ENCODE results near the gene CPEB1. TPM values are rescaled to one million over a fixed set of nuclear protein-coding genes. Genes with fewer than 3 reads are reported as not detected.
"Not testable (repeated sequence)": the region's sequence is repeated elsewhere in the genome, so short reads cannot be mapped to it uniquely, and the experiment has no call there.

Gene CPEB1
- total RNA-seq, 1 experiment from 2014 or later, result 0.04 TPM

DNA sequence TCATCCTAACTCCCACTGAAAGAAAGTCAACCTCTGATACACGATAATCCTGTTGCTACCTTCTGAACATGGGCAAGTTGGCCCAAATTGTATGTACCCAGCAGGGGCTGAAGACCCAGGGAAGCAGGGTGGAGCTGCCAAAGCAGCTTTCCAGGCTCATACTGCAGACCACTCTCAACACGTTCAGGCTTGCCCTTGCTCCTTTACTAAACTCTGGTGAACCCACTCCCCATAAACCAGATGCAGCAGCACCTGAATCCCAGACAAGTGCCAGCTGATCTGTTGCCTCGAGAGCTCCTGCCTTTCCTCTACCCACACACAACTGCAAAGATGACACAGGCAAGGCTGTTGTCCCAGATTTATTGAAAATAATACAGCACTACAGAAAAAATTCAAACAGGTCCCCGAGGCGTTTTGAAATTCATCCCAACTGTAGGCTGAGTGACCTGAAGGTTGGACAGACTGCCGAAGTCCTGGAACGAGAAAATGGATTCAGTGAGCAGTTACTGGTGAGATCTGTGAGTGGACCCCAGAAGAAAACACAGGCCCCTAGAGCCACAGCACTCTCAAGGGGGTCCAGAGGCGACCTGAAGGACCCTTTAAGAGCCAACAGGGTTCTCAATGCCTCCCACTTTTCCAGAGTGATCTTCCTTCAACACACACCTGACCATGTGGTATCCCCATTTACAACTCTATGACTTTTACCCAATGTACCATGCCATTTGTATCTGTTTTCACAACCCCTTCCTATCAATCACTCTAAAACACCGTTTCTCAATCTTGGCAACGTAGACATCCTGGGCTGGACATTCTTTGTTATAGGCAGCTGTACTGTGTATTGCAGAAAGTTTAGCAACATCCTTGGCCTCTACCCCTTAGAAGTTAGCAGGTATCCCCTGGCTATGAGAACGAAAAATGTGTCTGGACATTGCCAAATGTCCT is 110.5 kb downstream of the CPEB1 start:
- no peak for DNase-seq
- Histone ChIP-seq H3K4me1 (peaks cover 4% of the 10 kb centered on the region; the same call in 1 of the 2 replicates), H3K36me3 (peaks cover 61% of the 10 kb centered on the region), H3K27me3 (no peaks in the 10 kb centered on the region), H3K4me3 (no peak overlapping the region), H3K9me3 (replicated peaks) (no peaks in the 10 kb centered on the region), H3K27ac (no peak overlapping the region)

- Histone ChIP-seq H3K27ac (no peak overlapping the region), H3K4me1 (peaks cover 4% of the 10 kb centered on the region; the same call in 1 of the 2 replicates), H3K27me3 (no peaks in the 10 kb centered on the region), H3K4me3 (no peak overlapping the region), H3K36me3 (peaks cover 61% of the 10 kb centered on the region), H3K9me3 (replicated peaks) (no peaks in the 10 kb centered on the region)
- peak in 1 of 2 experiments; percentile 49 for DNase-seq
These were observed 111.4 kb downstream of the CPEB1 start for GRCh38 chr15:82535566-82536408.

- not testable (repeated sequence) for DNase-seq; H3K27me3 ChIP-seq; H3K9me3 ChIP-seq (replicated peaks); H3K27ac ChIP-seq; H3K4me1 ChIP-seq; H3K4me3 ChIP-seq
- H3K36me3 ChIP-seq, result peaks cover 61% of the 10 kb centered on the region
These were observed 112.0 kb downstream of the CPEB1 start for GRCh38 chr15:82535151-82535550.

DNA sequence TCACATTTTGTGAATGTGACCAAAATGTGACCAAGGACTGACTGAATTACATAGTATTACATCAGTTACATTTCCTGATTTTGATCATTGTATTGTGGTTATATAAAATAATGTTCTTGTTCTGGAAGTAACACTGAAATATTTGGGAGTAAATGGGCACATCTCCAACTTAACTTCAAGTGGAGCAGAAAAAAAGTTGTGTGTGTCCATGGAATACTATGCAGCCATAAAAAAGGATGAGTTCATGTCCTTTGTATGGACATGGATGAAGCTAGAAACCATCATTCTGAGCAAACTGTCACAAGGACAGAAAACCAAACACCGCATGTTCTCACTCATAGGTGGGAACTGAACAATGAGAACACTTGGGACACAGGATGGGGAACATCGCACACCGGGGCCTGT is 112.7 kb downstream of the CPEB1 start:
- H3K36me3 ChIP-seq, result peaks cover 57% of the 10 kb centered on the region
- not testable (repeated sequence) for H3K4me1 ChIP-seq; H3K27ac ChIP-seq; H3K4me3 ChIP-seq; H3K9me3 ChIP-seq (replicated peaks); H3K27me3 ChIP-seq; DNase-seq

DNA sequence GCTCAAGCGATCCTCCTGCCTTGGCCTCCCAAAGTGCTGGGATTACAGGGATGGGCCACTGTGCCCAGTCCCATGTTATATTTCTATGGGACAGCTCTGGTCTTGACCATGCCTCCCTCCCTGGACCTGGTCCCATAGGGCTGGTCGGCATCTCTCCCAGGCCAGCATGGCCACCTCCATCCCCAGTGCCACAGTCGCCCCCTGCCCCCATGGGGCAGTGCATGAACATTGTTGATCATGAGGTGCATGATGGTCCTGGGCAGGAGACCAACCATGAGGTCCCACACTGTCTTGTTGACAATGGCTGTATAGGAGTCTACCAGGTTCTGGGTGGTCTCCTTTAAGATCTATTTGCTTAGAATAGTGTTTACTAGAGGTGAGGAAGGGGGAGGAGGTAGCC is 113.4 kb downstream of the CPEB1 start:
- DNase-seq, result no peak
- no peaks in the 10 kb centered on the region for H3K27me3 ChIP-seq
- no peaks in the 10 kb centered on the region for H3K9me3 ChIP-seq (replicated peaks)
- H3K27ac ChIP-seq, result no peak overlapping the region
- H3K4me3 ChIP-seq, result no peak overlapping the region
- H3K36me3 ChIP-seq, result peaks cover 52% of the 10 kb centered on the region
- H3K4me1 ChIP-seq, result peaks cover 4% of the 10 kb centered on the region; the same call in 1 of the 2 replicates

GRCh38 chr15:82532991-82533481 is 114.1 kb downstream of the CPEB1 start:
- H3K4me3 ChIP-seq, result no peak overlapping the region
- no peaks in the 10 kb centered on the region for H3K27me3 ChIP-seq
- H3K36me3 ChIP-seq, result peaks cover 44% of the 10 kb centered on the region
- DNase-seq, result no peak
- H3K4me1 ChIP-seq, result no peaks in the 10 kb centered on the region; the same call in 1 of the 2 replicates
- no peaks in the 10 kb centered on the region for H3K9me3 ChIP-seq (replicated peaks)
- no peak overlapping the region for H3K27ac ChIP-seq

DNA sequence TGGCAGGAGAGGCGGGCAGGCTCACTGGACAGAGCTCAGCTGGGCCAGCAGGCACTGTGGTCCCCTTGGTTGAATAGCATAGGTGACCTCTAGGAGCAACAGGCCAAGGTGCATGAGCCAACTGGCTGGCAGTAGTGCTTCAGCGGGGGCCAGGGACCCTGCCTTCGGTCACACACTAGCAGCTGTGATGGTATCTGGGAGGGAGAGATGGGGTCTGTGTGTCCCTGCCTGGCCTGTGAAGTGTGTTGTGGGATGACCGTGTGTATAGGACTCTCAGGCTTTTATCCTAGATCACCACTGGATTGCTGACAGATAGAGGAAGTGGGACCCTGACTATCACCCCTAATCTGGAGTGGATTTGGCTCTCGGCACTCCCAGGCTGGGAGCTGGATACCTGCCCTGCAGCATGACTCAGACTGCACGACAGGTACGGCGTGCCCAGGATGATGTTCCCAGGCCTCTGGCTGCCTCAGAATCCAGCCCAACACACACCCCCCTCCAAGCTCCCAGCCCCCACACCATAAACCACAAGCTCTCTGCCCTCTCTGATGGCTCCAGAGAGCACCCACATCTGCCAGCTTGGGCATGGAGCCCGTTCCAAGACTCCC is 114.7 kb downstream of the CPEB1 start:
- no peaks in the 10 kb centered on the region; the same call in 1 of the 2 replicates for H3K4me1 ChIP-seq
- peaks cover 38% of the 10 kb centered on the region for H3K36me3 ChIP-seq
- H3K27me3 ChIP-seq, result no peaks in the 10 kb centered on the region
- H3K27ac ChIP-seq, result no peak overlapping the region
- DNase-seq, result no peak
- H3K9me3 ChIP-seq (replicated peaks), result no peaks in the 10 kb centered on the region
- no peak overlapping the region for H3K4me3 ChIP-seq

DNA sequence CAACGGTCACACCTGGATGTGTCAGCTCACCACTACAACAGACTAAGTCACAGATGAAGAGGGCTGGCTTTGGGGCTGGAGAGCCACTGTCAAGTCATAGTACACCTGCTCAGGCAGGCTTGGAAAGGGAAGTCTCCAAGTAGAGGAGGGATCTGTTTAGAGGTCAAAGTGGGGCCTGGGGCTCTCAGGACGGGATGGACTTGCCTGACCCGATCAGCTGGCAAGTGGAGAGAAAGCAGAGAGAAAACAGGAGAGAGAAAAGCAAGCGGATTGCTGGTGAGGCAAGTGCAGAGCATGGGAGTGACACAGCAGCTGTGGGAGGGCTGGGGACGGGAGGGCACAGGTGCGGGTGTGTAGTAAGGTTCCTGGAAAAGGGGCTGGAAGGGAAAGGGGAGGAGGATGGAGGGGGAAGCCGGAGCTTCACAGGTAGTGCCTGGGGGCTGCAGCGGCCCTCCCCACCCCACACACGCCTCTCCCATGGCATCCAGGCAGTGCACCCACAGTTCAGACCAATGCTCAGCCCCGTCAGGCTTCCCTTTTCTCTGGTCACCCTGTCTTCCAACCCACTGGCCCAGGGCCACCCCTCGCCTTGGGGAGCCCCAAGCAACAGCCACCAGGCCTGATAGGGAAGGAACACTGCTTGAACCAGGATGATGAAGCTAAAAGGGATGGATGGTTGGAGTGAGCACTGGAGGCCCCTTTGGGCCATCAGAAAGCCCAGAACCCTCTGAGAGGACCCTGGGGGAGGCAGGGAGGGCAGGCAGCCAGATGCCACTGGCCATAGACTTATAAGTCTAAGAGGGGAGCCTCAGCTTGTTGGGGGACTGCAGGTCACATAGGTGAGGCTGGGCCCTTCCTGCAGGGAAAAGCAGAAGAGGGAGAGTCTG is 115.4 kb downstream of the CPEB1 start:
- Histone ChIP-seq H3K27ac (no peak overlapping the region), H3K9me3 (replicated peaks) (no peaks in the 10 kb centered on the region), H3K27me3 (no peaks in the 10 kb centered on the region), H3K4me1 (no peaks in the 10 kb centered on the region; the same call in 1 of the 2 replicates), H3K36me3 (peaks cover 31% of the 10 kb centered on the region), H3K4me3 (no peak overlapping the region)
- DNase-seq, result peak in 1 of 2 experiments; percentile 47

DNA sequence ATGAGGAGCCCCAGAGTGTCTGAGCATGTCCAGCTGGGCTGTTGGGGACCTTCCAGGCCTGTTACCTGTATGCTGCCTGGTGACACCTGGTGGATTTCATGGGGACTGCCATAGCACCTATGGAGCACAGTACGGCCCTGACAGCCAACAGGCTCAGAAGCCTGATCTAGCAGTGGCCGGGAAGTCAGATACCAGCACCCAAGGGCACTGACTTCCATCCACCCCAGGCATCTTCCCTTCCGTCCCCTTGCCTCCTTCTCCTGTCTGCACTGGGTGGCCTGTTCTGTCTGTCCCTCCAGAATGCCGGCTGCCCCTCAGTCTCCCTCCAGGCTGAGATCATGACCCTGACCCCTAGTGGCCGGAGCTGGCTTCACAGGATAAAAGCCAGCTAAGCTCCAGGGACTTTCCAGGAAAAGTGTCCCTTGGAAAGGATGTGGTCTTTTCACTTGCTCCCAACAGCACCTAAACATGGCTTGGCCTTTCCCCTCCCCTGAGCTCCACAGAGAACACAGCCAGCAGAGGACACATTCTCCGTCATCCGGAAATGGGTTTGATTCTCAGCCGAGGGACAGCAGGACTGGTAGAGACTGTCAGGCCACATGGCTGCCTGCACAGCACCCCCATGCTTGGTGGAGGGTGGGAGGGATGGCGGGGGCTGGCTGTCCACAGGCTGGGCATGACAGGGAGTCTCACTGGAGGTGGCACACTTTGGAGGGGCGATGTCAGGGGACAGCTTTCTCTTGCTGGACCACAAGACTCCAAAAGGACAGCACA is 116.4 kb downstream of the CPEB1 start:
- peak; percentile 63 to 78 for DNase-seq
- no peak overlapping the region for H3K4me3 ChIP-seq
- H3K4me1 ChIP-seq, result no peaks in the 10 kb centered on the region; the same call in 1 of the 2 replicates
- no peaks in the 10 kb centered on the region for H3K9me3 ChIP-seq (replicated peaks)
- H3K27me3 ChIP-seq, result no peaks in the 10 kb centered on the region
- peaks cover 21% of the 10 kb centered on the region for H3K36me3 ChIP-seq
- H3K27ac ChIP-seq, result no peak overlapping the region

DNA sequence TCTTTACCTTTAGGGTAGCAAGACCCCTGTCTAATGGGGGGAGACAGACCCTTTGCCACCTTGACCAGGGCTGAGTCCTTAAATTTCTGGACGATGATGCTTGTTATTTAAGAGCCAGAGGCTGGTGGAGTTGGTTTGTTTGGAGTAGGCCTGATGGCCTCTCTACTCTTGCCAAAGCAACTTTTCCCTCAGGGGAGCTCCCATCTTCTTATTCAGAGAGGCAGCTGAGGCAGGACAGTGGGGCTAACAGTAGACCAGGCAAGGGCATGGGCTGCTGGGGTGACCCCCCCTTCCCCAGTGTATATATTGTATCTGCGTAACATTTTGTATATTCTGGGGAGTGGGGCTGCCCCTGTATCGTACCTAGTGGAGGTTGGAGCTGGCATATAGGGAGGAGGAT is 117.2 kb downstream of the CPEB1 start:
- Histone ChIP-seq H3K27me3 (no peaks in the 10 kb centered on the region), H3K36me3 (peaks cover 14% of the 10 kb centered on the region), H3K4me1 (no peaks in the 10 kb centered on the region; the same call in 1 of the 2 replicates), H3K27ac (no peak overlapping the region), H3K4me3 (no peak overlapping the region), H3K9me3 (replicated peaks) (no peaks in the 10 kb centered on the region)
- no peak for DNase-seq

DNA sequence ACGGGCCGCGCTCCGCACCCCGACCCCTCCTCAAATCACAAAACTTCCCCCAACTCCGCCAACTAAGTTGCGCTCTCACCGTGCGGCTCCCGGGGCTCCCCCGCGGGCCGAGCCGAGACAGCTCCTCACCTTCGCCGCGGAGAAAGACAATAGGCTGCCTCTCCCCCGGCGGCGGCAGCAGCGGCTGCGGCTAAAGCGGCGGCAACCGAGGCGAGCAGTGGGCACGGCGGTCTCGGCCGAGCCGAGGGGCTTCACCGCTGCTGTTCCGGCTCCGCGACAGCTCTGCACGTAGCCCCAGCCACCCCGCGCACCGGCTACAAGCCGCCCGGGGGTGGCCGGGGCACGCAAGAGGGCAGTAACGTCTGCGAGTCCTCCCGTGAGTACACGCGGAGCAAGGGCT is 133.6 kb downstream of the CPEB1 start:
- not testable (repeated sequence) for H3K9me3 ChIP-seq (replicated peaks); H3K27me3 ChIP-seq; DNase-seq; H3K36me3 ChIP-seq; H3K4me1 ChIP-seq; H3K27ac ChIP-seq
- H3K4me3 ChIP-seq, result peak overlapping the region; percentile 42

- H3K9me3 ChIP-seq (replicated peaks); H3K36me3 ChIP-seq; H3K4me1 ChIP-seq; DNase-seq; H3K27me3 ChIP-seq; H3K4me3 ChIP-seq; H3K27ac ChIP-seq: not testable (repeated sequence)
These were observed 139.5 kb downstream of the CPEB1 start for GRCh38 chr15:82507693-82508092.

DNA sequence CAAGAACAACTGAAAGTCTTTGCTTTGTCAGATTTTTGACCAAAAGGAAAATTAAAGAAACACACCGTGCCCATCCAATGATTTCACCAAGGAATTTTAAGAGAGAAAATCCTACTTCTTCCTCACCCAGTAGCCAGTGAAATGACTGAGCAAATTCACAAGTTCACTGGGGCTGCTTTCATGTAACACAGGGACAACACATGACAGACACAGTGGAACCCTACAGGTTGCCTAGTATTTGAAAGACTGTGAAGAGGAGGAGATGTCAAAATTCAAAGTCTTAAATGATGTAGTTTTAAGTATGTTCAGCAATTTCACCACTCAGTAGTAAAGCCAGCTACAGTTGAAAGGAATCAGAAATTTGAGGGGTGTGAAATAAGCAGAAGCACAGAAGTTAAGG is 140.1 kb downstream of the CPEB1 start:
- H3K27ac ChIP-seq; H3K27me3 ChIP-seq; H3K36me3 ChIP-seq; DNase-seq; H3K4me3 ChIP-seq; H3K9me3 ChIP-seq (replicated peaks); H3K4me1 ChIP-seq: not testable (repeated sequence)

Measured in SJCRH30 (cell line).